GM21515 (cell line): ENCODE results near the gene PDX1.
"Not testable (repeated sequence)": the region's sequence is repeated elsewhere in the genome, so short reads cannot be mapped to it uniquely, and the experiment has no call there.

Experiments
- ATAC-seq: cut with Tn5 transposase; IDR thresholded peaks from one replicate; pipeline ENCODE4 v1.9.1; 2021; ENCODE audit not compliant: unreplicated experiment

Gene PDX1

DNA sequence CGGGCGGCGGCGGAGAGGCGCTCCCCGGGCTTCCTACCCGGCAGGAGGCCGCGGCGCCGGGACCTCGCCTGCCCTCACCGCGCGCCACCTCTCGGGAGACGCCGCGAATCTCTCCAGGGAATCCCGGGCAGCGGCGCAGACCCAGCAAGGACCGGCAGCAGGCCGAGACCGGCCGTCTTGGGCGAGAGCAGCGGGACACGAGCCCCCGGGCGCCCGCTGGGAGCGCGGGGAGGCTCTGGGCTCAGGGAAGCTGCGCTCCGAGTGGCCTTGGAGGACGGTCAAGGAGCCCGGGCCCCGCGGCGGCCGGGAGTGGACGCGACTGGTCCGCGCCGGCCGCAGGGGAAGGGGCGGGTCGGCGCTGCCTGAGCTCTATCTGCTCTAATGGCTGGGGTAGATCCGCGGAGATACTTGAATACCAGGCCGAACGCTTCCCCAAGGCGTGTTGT is 34.6 kb downstream of the PDX1 start:
- ATAC-seq: no peak

DNA sequence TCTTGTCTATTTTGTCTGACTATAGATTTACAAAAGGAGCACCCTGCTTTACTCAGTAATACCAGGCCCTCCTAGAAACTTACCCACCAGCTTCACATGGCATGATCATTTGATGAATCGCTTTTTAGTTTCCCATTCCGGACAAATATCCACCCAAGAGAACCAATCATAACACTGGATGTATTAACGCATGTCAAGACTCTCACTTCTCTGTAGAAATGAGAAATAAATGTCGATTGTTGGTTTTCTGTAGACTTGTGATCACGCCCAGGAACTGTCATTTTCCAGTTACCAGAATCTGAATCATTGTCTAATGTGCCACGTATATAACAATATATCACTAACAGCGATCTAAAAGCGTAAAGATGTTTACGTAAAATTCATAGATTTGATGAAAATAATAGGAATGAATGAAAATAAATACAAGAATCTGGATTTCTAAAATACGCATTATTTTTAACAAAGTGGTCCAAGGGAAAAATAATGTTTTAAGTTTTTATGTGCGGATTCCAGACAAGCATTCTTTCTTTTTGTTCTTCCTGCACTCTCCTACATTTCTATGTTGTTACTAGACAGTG is 35.3 kb downstream of the PDX1 start:
- ATAC-seq: no peak

DNA sequence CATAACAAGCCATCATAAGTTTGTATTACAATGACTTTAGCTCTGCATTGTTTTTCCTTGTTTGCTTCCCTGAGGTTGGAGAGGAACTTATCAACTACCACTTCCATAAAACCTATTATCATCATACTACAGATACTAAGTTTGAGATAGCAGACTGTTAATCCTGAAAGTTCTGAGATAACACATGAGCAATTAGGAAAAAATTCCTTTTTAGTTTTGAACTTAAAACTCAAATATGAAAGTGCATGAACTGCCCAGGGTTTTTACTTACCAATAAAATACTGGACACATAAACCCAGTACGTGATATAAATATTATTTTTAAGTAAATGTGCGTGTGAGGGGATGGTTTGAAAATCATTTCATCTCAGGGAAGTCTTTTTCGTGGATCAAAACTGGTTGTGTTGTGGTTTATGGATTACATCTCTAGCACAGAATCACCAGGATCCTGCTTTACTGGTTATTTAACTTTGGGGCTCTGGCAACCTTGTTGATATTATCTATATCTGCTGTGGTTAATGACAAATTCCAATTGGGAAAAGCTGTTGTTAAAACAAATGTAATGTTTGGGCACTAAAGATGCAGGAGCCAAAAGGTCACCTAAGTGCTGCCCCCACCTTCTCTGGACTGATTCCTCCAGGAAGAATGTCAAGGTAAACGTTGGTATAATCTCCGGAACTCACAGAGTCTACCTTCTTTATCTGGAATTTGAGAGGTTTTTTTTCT is 36.9 kb downstream of the PDX1 start:
- ATAC-seq: no peak

DNA sequence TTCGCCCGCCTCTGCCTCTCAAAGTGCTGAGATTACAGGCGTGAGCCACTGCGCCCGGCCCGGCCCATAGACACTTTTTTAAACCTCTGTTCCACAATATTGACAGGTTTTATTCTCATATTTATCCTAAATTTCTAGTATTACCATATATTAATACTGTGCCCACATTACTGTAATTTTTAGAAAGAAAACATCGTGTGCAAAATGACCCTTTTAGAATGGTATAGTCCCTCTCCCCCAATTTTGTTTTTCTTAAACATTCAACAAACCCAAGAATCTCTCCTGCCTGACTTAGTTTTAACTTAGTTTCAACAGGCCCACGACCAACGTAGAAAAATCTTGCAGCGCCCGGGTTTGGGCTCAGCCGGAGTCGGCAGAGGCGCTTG is 40.2 kb downstream of the PDX1 start:
- ATAC-seq: no peak

DNA sequence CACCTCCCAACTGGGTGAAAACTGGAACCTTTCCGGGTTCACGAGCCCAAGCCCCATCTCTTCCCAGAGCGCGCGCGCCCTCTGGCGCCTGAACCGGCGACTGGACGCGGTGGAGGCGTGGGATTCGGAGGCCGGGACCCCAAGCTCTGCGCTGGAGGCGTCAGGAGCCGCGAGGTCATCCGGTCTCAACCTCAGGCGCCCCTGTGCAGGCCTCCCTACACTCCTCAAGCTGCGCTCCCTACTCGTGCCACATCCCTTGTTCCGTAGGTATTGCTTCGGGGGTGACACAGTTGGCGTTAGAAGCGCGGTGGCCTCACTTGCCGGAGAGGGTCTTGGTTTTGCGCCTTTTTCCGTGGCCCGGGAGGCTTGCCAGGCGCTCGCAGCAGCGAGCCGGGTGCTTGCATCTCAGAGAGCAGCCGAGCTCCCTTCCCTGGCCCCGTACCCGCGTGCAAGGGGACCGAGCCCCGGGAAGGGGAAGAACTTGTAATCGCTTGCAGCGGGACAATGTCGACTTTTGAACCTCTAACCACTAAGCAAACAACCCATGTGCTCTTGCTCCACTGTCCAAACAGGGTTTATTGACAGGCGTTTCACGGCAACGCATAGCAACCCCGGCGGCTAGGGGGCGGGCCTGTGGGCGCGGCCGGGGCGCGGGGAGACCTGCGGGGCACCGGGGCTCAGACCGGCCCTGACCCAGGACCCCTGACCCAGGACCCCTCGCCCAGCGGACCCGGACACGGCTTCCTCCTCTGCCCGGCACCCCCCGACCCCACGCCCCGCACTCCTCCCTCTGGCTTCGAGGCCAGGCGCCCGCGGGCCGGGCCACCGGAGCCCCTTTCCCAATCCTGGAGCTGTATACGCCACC is 40.8 kb downstream of the PDX1 start:
- no peak for ATAC-seq

DNA sequence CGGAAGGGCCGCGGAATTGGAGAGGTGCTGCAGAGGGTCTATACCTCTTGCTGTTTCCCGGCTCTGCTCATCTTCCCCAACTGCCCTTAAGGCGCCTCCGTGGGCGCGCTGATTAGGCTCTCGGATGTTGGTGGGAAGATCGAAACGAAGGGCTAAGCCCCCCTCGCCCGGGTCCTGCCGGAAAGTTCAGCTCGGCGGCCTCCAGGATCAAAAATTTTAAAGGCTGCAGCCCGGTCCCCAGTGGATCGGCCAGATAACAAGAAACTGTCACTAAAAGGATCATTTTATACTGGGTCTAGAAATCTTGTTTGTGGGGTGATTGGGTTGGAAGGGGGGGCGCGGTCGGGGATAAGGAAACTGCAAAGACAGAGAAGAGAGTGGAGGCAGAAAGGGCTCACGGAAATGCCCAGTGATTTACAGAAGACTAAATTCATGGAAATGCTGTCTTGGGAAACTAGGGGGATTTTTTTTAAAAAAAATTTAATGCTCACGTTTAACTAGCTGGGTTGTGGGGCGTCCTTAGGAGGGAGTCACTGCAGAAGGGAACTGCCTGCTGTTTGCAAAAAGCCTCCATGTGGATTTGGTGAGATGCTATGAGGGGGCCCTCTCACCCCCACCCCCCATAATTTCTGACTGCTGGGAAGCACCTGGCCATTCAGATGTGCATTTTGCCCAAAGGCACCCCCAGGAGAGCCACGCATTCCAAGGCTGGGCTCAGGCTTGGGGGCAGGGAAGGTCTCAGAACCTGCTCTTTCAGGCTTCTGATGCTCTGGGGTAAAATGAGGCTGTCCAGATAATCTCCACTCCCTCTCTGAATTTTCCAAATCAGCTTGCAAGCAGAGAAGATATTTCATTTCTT is 41.7 kb downstream of the PDX1 start:
- no peak for ATAC-seq

DNA sequence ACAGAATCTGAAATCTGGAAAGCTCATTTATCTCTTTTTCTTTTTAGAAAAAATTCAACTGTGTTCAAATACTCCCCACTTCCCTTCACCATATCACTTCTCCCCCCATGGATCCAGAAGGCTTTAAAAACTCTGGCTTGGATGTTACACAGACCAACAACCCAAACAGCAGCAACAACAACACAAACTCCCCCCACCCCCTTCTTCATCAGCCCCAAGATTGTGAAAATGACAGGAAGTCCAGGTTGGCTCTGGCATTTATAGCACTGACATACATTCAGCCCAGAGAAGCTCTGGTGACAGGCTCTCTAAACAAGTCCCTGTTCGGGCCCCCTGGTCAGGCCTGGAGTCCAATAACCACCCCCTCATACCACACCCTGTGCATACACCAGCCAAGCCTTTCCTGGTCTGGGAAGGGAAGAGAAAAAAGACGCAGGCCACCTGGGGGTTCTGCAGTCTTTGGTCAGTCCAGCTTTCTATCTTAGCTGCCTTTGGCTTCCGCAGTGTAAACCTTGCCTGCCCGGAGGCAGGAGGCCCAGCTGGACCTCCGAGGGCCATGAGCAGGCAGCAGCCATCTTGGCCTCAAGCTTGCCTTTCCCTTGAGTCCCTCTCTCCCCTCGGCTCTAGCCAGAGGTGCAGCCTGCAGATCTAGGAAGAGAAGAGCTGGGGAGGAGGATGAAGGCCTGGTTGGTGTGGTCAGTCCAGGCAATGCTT is 42.5 kb downstream of the PDX1 start:
- no peak for ATAC-seq

DNA sequence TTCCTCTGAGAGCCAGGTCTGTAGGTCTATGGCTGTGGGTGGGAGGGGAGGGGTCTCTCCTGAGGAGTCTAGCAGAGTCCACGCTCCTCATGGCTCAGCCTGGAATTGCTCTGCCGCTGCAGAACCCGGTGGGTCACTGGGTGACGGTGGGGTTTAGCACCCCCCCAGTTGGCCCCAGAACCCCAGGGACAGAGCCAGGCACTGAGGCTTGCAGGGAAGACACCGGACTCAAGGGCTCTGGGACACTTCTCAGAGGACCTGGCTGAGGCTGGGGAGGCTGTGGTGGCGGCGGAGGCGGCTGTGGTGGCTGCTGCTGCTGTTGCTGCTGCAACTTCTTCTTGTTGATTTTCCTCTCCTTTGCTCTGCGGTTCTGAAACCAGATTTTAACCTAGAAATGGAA is 43.2 kb downstream of the PDX1 start:
- ATAC-seq: no peak

DNA sequence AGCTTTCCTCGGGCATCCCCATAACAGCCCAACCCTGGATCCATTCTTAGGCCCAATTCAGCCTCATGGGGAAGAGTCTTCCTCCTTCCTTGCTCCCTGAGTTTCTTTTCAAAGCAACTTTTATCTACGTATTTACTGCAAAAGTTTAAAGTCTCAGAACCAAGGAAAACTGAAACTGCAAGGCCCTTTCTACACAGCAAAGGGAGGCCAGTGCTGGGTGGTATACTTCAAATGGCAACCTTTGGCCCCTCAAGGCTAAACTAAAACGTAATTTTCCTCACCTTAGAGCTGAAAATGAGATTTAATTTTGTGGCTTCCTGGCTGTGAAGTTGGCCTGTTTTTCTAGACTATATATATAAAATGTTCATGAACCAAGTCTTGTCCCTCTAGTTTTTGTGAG is 43.7 kb downstream of the PDX1 start:
- ATAC-seq: no peak

DNA sequence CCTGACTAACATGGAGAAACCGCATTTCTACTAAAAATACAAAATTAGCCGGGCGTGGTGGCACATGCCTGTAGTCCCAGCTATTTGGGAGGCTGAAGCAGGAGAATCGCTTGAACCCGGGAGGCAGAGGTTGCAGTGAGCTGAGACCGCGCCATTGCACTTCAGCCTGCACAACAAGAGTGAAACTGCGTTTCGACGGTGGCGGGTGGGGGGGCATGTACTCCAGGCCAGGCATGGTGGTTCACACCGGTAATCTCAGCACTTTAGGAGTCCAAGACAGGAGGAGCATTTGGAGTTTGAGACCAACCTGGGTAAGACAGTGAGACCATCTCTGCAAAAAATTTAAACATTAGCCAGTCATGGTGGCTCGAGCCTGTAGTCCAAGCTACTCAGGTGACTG is 44.4 kb downstream of the PDX1 start:
- not testable (repeated sequence) for ATAC-seq

DNA sequence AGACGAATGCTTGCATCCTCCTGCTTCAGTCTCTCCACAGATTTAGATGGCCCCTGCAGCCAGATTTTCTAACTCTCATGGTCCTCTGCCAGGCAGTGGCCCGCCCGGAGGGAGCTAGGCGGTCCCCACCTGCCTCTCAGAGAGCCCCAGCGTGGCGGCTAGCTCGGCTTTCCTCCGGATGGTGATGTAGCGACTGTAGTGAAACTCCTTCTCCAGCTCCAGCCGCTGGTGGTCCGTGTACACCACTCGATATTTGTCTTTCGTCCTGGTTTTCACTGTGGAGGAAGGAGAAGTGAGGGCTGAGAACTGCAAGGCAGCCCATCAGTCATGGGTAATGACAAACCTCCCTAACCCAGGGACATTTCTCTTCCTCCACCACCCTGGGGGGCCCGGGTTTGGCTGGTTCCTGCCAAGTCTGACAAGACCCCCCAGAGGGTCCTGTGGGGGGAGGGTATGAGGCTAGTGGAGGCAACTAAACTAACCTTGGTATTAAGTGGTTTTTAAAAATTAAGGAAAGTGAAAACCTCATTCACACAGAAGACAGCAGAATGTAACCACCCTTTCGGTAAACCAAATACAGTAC is 45.0 kb downstream of the PDX1 start:
- no peak for ATAC-seq

DNA sequence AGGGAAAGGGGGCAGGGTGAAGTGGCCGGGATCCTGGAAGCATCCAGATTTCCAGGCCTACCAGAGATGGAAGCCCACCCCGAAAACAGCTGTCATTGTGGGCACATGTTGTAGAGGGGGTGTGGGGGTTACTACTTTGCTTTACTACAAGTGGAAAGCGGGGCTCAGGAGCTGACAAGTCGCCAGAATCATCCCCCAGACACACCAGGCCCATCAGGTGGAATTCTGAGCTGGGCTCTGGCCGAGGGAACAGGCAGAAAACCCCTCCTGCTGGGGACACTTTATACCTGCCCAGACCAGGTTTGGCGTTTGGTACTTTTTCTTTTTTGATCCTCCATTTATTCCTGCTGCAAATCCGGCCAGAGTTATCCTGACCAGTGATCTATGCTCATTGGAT is 45.5 kb downstream of the PDX1 start:
- ATAC-seq: no peak

DNA sequence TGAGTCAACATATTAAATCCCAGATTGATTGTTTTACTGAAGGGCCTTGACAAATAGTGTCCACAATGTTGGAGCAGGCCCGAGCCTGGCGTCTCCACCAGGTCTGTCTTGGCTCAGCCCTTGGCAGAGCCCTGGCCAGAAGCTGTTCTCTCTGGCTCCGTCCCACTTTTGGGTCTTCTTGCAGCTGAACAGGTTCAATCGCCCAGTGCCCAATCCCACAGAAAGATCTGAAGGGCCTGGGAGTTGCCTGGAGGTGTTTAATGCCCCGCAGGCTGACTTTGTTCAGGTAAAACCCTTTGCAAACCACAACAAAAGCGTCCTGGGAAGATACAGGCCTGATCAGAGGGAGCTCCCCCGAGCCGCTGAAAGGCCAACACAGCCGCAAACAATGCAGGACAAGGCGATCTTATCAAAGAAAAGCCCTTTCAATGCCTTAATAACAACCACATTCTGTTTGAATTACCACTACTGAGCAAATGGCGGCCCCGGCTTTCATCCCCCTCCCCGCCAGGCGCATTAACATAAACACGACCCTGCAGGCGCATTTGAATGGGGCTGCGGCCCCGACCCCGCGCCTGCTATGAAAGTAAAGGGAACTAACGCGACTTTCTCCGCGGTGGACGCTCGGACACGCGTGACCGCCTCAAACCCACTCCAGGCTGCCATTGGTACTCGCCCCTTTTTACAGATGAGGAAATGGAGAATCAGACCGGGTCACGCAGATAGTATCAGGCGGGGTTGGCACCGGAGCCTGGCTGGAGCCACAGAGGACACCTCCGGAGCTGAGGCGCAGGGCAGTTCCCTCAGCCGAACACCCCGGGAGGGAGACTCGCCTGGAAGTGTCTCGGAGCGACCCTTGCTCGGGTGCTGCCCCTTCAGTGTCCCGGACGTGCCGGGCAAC is 46.2 kb downstream of the PDX1 start:
- no peak for ATAC-seq

DNA sequence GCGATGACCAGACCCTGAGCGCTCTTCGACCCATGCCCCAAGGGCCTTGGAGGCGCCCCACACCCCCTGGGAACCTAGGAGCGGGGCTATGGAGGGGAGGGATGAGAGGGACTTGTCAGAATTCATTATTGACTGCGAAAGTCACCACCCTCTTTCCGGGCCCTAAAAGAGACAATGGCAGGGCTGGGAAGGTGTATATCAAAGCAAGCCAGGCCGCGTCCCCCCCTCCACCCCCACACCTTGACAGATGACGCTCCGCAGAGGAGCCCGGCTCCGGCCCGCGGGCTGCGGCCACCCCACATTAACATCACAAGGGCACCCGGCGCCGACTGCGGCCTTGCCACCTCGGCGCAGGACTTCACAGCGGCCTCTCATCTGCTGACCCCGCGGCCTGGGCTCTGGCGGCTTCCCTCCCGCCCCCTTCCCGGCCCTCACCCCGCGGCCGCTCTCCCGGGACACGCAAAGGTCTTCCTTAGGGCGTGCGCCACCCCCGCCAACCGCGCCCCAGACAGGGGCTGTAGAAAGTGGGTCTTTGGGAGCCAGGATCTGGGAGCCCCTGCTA is 46.9 kb downstream of the PDX1 start:
- ATAC-seq: no peak

DNA sequence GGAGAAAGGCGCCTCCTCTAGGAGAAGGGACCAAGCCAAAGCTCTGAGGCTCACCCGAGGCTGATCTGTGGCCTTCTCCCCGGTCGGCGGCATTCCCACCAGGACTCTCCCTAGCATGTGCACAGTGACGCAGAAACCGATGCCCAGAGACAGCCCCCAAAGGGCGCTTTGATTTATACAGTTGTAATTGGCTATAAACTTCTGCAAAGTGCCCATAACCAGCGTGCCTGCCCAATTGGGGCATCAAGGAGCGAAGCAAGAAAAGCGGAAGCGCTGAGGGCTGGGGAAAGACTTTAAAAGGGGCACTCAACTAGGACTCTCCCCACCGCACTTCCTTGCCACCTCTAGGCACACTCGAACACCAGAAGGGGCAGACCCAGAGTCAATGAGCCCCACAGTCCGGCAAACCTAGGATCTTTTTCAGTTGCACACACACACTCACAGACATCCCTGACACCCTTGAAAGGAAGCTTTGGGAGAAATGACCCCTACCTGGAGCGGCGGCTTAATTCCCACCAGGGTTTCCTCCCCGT is 47.5 kb downstream of the PDX1 start:
- no peak for ATAC-seq

DNA sequence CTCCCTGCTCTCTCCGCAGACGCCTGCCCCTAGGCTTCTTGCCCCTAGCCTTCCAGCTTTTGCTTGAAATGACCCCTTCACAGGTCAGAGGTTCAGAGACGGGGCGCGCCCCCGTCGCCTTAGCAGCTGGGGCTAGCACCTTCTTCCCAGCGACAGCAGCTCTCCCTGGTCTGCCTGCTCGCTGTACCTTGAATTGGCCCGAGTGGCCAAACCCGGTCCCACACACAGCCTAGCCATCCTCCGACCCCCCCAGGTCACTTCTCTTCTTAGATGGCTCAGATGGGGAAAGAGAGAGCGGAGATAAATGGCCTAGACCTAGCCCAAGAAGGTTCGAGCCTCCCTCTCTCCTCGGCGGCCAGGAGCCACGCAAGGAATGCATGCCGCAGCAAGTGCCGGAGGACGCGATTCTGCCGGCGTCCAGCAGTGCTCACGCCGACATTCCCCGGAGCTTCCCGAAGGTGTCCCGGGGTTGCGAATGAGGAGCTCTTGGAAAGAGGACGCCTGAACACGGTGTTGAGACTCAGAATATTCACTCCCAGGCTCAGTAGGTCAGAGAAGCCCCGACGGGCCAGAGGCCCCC is 48.0 kb downstream of the PDX1 start:
- no peak for ATAC-seq

DNA sequence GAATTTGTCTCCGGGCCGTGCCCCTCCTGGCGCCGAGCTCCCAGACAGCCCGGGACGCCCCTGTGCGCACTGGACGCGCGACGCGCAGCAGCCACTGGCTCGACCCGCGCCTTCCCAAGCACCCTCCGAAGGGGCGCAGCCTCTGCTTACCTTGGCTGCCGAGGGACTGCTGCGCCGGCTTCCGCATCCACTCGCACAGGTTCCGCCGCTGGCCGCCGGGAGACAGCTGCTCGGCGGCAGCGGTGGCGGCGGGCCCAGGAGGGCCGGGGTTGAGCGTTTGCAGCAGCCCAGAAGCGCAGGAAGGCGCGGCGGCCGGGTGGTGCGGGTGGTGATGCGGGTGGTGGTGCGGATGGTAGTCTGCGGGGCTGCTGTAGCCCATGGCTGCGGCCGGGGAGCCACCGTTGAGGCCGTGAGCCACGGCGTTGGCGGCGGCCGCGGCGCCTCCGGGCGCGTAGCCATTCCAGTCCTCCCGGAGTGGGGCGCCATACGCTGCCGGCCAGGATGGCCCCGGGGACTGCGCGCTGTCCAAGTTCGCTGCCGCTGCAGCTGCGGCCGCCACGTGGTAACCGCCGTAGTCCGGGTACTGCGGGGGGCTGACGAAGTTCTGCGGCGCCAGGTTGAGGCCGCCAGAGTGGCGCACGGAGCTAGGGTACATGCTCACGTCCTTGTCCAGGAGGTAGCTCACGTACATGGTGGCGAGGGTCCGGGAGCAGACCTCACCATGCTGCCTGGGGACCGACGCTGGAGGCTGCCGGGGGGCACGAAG is 48.7 kb downstream of the PDX1 start:
- ATAC-seq: no peak
